Measurements from ENCODE around the gene NAA16.

DNA sequence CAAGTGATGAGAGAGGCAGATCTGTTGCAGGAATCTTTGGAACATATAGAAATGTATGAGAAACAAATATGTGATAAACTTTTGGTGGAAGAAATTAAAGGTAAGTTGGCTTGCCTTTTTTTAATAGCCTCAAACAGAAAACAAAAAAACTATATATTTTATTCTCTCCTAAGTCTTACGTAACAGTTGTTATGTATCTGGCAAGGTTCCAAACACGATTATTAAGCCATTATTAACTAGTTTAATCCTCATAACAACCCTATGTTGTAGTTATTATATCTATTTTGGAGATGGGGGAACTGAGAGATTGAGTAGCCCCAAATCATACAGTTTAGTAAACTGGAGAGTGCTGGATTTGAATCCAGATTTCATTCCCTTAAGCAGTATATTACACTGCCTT, 14.7 kb downstream of the NAA16 start:
- TF ChIP-seq, protein P1, sequence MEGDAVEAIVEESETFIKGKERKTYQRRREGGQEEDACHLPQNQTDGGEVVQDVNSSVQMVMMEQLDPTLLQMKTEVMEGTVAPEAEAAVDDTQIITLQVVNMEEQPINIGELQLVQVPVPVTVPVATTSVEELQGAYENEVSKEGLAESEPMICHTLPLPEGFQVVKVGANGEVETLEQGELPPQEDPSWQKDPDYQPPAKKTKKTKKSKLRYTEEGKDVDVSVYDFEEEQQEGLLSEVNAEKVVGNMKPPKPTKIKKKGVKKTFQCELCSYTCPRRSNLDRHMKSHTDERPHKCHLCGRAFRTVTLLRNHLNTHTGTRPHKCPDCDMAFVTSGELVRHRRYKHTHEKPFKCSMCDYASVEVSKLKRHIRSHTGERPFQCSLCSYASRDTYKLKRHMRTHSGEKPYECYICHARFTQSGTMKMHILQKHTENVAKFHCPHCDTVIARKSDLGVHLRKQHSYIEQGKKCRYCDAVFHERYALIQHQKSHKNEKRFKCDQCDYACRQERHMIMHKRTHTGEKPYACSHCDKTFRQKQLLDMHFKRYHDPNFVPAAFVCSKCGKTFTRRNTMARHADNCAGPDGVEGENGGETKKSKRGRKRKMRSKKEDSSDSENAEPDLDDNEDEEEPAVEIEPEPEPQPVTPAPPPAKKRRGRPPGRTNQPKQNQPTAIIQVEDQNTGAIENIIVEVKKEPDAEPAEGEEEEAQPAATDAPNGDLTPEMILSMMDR (IDR thresholded peaks at IDR 0.05): no peak
- no peak for TF ChIP-seq POLR2A (IDR thresholded peaks at IDR 0.05)
- no peak for TF ChIP-seq EP300 (IDR thresholded peaks at IDR 0.05)
- TF ChIP-seq POLR2AphosphoS5 (IDR thresholded peaks at IDR 0.05): no peak

Data from stomach (tissue), 4 donors.